K562 (cell line): Measurements from ENCODE around the gene METRN. TPM values are rescaled to one million over a fixed set of nuclear protein-coding genes. Genes with fewer than 3 reads are reported as not detected.

Experiments
- ATAC-seq: fragments of 200-7000 bp; cut with Tn5 transposase; 3 replicates; pipeline ENCODE4 v1.9.1; 2020; ENCODE audit warnings: moderate library complexity
- BruUV-seq: library from RNA; stranded (reverse); fragments of 400-500 nt; replicated peaks from 2 replicates; lab custom pipeline; 2021; lab: Mats Ljungman, UMichigan
- CTCF ChIA-PET: fragments of 300-600 bp; formaldehyde crosslinking; extraction: SDS; loops from one replicate; lab custom pipeline; 2021; ENCODE audit warnings: low intra/inter-chr PET ratio; lab: Yijun Ruan, JAX
- POLR2A ChIA-PET: fragments of 300-600, 350-650 bp; sonication (Branson Sonifier 250); formaldehyde crosslinking; extraction: SDS; loops from one replicate; lab custom pipeline; 2021; ENCODE audit warnings: antibody characterized with exemption, inconsistent platforms; lab: Yijun Ruan, JAX
- DNase-seq, 4 experiments: peaks; one replicate each; pipeline versions ENCODE4 v3.0.0 to v3.0.0-alpha.2; 2011 to 2018; ENCODE audit warnings: low spot score in 3 of 4, mixed read lengths in 3 of 4; ENCODE audit errors: extremely low read depth in 1 of 4
- FAIRE-seq: peaks from 2 replicates; lab custom pipeline; 2011; peaks lifted over from hg19 to GRCh38; lab: Jason Lieb, UNC
- H2AFZ ChIP-seq: 2 replicates; pipeline ENCODE4 v1.6.0; 2011; ENCODE audit warnings: low read depth, low read length, control low read depth, inconsistent platforms
- H3K27ac ChIP-seq: fragments of 200-600 bp; 3 replicates; pipeline ENCODE4 v1.8.0; 2011; ENCODE audit warnings: low read depth, mild to moderate bottlenecking, control low read depth, inconsistent platforms, low read length, moderate library complexity, mixed read lengths; ENCODE audit errors: extremely low read depth
- H3K27me3 ChIP-seq, 2 experiments: fragments of 300-600 bp in 1 of 2; 2 replicates in 1 of 2; 3 replicates in 1 of 2; pipeline versions ENCODE4 v1.6.0 to v1.8.0; 2011; ENCODE audit warnings: inconsistent platforms in 2 of 2, low read length in 2 of 2, mild to moderate bottlenecking in 1 of 2, mixed read lengths in 1 of 2, moderate library complexity in 1 of 2; ENCODE audit not compliant: control insufficient read depth in 2 of 2, insufficient read depth in 2 of 2
- H3K36me3 ChIP-seq: fragments of 300-600 bp; 3 replicates; pipeline ENCODE4 v1.8.0; 2011; ENCODE audit warnings: mild to moderate bottlenecking, low read length, inconsistent platforms; ENCODE audit not compliant: control insufficient read depth, insufficient read depth
- H3K4me1 ChIP-seq, 2 experiments: fragments of 200-600 bp in 1 of 2; replicated peaks in 1 of 2; 2 replicates in 1 of 2; 3 replicates in 1 of 2; pipeline versions ENCODE4 v1.5.1 to v1.8.0; 2011; ENCODE audit warnings: inconsistent platforms in 2 of 2, low read length in 2 of 2, mild to moderate bottlenecking in 1 of 2, mixed read lengths in 1 of 2, moderate library complexity in 1 of 2; ENCODE audit not compliant: control insufficient read depth in 2 of 2, insufficient read depth in 2 of 2
- H3K4me2 ChIP-seq: 2 replicates; pipeline ENCODE4 v1.6.1; 2011; ENCODE audit warnings: low read length, control low read depth, inconsistent platforms, mixed read lengths; ENCODE audit not compliant: insufficient read depth
- H3K4me3 ChIP-seq: fragments of 200-600 bp; sonication (generic), shearing (Covaris generic); 2 replicates; pipeline ENCODE4 v1.5.1; 2016; ENCODE audit warnings: control low read depth, inconsistent platforms
- H3K79me2 ChIP-seq: fragments of 200-600 bp; 3 replicates; pipeline ENCODE4 v1.8.0; 2011; ENCODE audit warnings: low read length, inconsistent platforms; ENCODE audit not compliant: control insufficient read depth, insufficient read depth
- H3K9ac ChIP-seq, 2 experiments: 2 replicates each; pipeline versions ENCODE4 v1.6.0 to v1.6.1; 2011; ENCODE audit warnings: low read depth in 2 of 2, low read length in 2 of 2, control low read depth in 1 of 2, inconsistent platforms in 1 of 2, mild to moderate bottlenecking in 1 of 2, mixed read lengths in 1 of 2; ENCODE audit not compliant: insufficient read depth in 1 of 2
- H3K9me1 ChIP-seq: one replicate; pipeline ENCODE4 v1.6.0; 2011; ENCODE audit warnings: inconsistent platforms, mild to moderate bottlenecking, low read length, moderate library complexity; ENCODE audit not compliant: control insufficient read depth, insufficient read depth
- H3K9me3 ChIP-seq: replicated peaks from 2 replicates; pipeline ENCODE4 v1.5.1; 2011; ENCODE audit warnings: low read depth, low read length, inconsistent platforms; ENCODE audit not compliant: control insufficient read depth, insufficient read depth
- H4K20me1 ChIP-seq: replicated peaks from 2 replicates; pipeline ENCODE4 v1.6.1; 2011; ENCODE audit warnings: low read length, inconsistent platforms, mixed read lengths; ENCODE audit not compliant: control insufficient read depth, insufficient read depth
- C11orf30 ChIP-seq: fragments of 450-650 bp; IDR thresholded peaks from 2 replicates; pipeline ENCODE4 v1.6.1; 2016; ENCODE audit warnings: low read depth, mild to moderate bottlenecking
- CLOCK ChIP-seq: fragments of 250-450 bp; sonication (Bioruptor Pico); IDR thresholded peaks from 2 replicates; pipeline ENCODE4 v1.4.0; 2020; ENCODE audit warnings: mild to moderate bottlenecking, moderate library complexity, borderline replicate concordance
- E2F3 ChIP-seq: fragments of 250-450 bp; sonication (Bioruptor Pico); IDR thresholded peaks from 2 replicates; pipeline ENCODE4 v1.4.0; 2020; ENCODE audit warnings: mild to moderate bottlenecking
- MAZ ChIP-seq, 2 experiments: fragments of 450-650 bp in 1 of 2; sonication (generic) in 1 of 2; formaldehyde crosslinking; IDR thresholded peaks in 1 of 2; conservative IDR thresholded peaks in 1 of 2; 2 replicates each; pipeline versions ENCODE4 v1.4.0 to v1.5.0; 2020; ENCODE audit warnings: mild to moderate bottlenecking in 1 of 2, missing genetic modification reagents in 1 of 2
- MBD2 ChIP-seq: sonication (generic); IDR thresholded peaks from 2 replicates; pipeline ENCODE4 v1.6.1; 2016; ENCODE audit warnings: low read depth, borderline replicate concordance
- MLLT1 ChIP-seq, 2 experiments: fragments of 450-650 bp; IDR thresholded peaks; 2 replicates each; pipeline ENCODE4 v1.6.1; 2016
- SETDB1 ChIP-seq: IDR thresholded peaks from one replicate; pipeline ENCODE4 v1.6.1; 2012; ENCODE audit warnings: low read length, control low read depth, inconsistent platforms
- SMAD4 ChIP-seq: fragments of 250-450 bp; sonication (Bioruptor Pico); conservative IDR thresholded peaks from 2 replicates; pipeline ENCODE4 v1.8.0; 2021; ENCODE audit warnings: inconsistent platforms, mild to moderate bottlenecking, moderate library complexity
- YBX1 ChIP-seq: fragments of 450-650 bp; IDR thresholded peaks from 2 replicates; pipeline ENCODE4 v1.7.1; 2016; ENCODE audit warnings: mild to moderate bottlenecking
- WGBS: fragments of 100-300 bp; shearing (Covaris generic); methylation state at CpG from one replicate; pipeline ENCODE4 v1.1.6; 2016; ENCODE audit warnings: low coverage, mixed read lengths; ENCODE audit not compliant: insufficient coverage; ENCODE audit errors: missing lambda C conversion rate; 5-methylcytosine and 5-hydroxymethylcytosine counted together
- in situ Hi-C: fragments of 300-500 bp; cut with MboI; formaldehyde crosslinking; loops from 4 replicates; pipeline ENCODE4 v1.15.0; 2018; ENCODE audit warnings: inconsistent platforms, mixed read lengths
- intact Hi-C: fragments of 100-400 bp; cut with micrococcal nuclease; formaldehyde crosslinking; loops from 2 replicates; pipeline ENCODE4 v1.14.2; 2022
- polyA plus RNA-seq, 8 experiments: library from polyadenylated mRNA; depleted of rRNA in 4 of 8; stranded (reverse) in 5 of 8; unstranded in 3 of 8; fragments of >200 nt; fragmentation: Nextera tagmentation in 2 of 8; fragmentation: Illumina TruSeq in 1 of 8; extraction: Ambion mirVana in 2 of 8; extraction: Trizol in 1 of 8; gene quantifications; 2 replicates each; pipeline versions ENCODE4 v1.2.1 to v1.2.3, GENCODE V29; 2011 to 2014; ENCODE audit warnings: inconsistent platforms in 1 of 8, missing spikeins in 1 of 8
- total RNA-seq, 7 experiments: library from RNA; depleted of rRNA in 6 of 7; stranded (reverse); fragments of >200 nt in 6 of 7; fragmentation: Illumina TruSeq in 2 of 7; extraction: Trizol in 2 of 7; gene quantifications; 2 replicates each; pipeline versions ENCODE4 v1.2.1 to v1.2.3, GENCODE V29; 2011 to 2021; ENCODE audit warnings: low replicate concordance in 1 of 7
- TF ChIP-seq, protein P1 (sequence below): fragments of 250-450 bp; sonication (Bioruptor Pico); IDR thresholded peaks from 2 replicates; pipeline ENCODE4 v1.5.0; 2021

Gene METRN
- total and polyA plus RNA-seq, 9 of the 15 experiments (the other 6 are each of a cell fraction or from before 2014, with no cell fraction given) = 0.20 to 89.8 (median 15.4) TPM

- Histone ChIP-seq H4K20me1 (no peaks in the 10 kb centered on the region), H3K9me3 (no peaks in the 10 kb centered on the region), H3K27me3 (no peaks in the 10 kb centered on the region), H3K4me1 (peaks cover 0 to 31% of the 10 kb centered on the region in 2 experiments; a peak in 3 of 5 replicates), H3K9ac (no peak overlapping the region), H3K79me2 (no peaks in the 10 kb centered on the region), H3K4me2 (no peak overlapping the region), H3K27ac (no peak overlapping the region), H3K4me3 (no peak overlapping the region), H2AFZ (no peak overlapping the region), H3K36me3 (no peaks in the 10 kb centered on the region), H3K9me1 (no peaks in the 10 kb centered on the region)
- no peak for TF ChIP-seq C11orf30
- TF ChIP-seq YBX1 = no peak
- TF ChIP-seq SMAD4 (CRISPR knock-in tag) = no peak
- in situ Hi-C loops (no loop called here), intact Hi-C loops (no loop called here)
- POLR2A ChIA-PET = interaction anchor here (0.6 to 1.2 kb wide), 4 partner anchors 11 to 343 kb away, joined by 3 read pairs; no protein-coding TSS in a partner anchor
- 67% methylated on average over 6 of the region's 6 CpGs for WGBS
- CTCF ChIA-PET = interaction anchor here (0.7 kb wide), 1 partner anchor 35 kb away, joined by 6 read pairs; no protein-coding TSS in a partner anchor
- ATAC-seq = no peak
- no peak for FAIRE-seq
- BruUV-seq = no TSS peak
- no peak for DNase-seq
Observed at GRCh38 chr16:749010-749409, 34.1 kb downstream of the METRN start.

DNA sequence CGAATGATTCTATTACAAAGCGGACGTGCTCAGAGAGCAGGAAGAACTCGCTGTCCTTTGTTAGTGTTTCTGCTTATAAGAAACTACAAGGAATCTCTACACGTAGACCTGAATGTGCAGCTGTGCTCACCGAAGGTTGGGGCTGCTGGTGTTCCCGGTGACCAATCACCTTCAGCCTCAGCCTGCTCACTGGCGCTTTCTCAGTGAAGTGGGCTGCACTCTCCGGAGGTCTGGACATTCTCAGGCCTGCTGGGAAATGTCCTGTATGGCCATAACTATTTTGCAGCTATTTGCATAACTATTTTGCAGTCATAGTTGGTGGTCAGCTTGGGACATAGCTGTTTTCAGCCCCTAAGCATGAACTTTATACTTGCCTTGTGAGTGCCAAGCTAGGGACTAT lies 35.6 kb downstream of the METRN start:
- FAIRE-seq (no peak), ATAC-seq (0 out of 3 replicates have a peak, but pooled peaks have one; percentile 19), DNase-seq (no peak)
- Histone ChIP-seq H3K9ac (no peak overlapping the region), H2AFZ (0 out of 2 replicates have a peak overlapping the region, but pooled peaks have one; percentile 44), H3K27me3 (no peaks in the 10 kb centered on the region), H3K79me2 (no peaks in the 10 kb centered on the region), H3K36me3 (no peaks in the 10 kb centered on the region), H3K27ac (no peak overlapping the region), H3K9me3 (no peaks in the 10 kb centered on the region), H3K4me1 (peaks cover 6 to 29% of the 10 kb centered on the region in 2 experiments; a peak in 4 of 5 replicates), H4K20me1 (no peaks in the 10 kb centered on the region), H3K9me1 (no peaks in the 10 kb centered on the region), H3K4me3 (no peak overlapping the region), H3K4me2 (no peak overlapping the region)
- CTCF ChIA-PET = no interaction called here
- intact Hi-C loops (no loop called here), in situ Hi-C loops (no loop called here)
- no TSS peak for BruUV-seq
- POLR2A ChIA-PET = interaction anchor here (0.6 to 1.1 kb wide), 2 partner anchors 9 to 10 kb away, joined by 3 to 4 read pairs; partner anchors contain the start of genes CIAO3 and MSLN
- WGBS = 41% methylated on average over 9 of the region's 9 CpGs
- no peak for TF ChIP-seq E2F3 (CRISPR knock-in tag)
- no peak for TF ChIP-seq CLOCK (CRISPR knock-in tag)
- no peak for TF ChIP-seq SETDB1
- no peak for TF ChIP-seq MBD2
- TF ChIP-seq, protein P1, sequence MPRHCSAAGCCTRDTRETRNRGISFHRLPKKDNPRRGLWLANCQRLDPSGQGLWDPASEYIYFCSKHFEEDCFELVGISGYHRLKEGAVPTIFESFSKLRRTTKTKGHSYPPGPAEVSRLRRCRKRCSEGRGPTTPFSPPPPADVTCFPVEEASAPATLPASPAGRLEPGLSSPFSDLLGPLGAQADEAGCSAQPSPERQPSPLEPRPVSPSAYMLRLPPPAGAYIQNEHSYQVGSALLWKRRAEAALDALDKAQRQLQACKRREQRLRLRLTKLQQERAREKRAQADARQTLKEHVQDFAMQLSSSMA = no peak
- TF ChIP-seq MLLT1 (IDR thresholded peaks at IDR 0.05) = no peak
- TF ChIP-seq MAZ (CRISPR knock-in tag; conservative IDR thresholded peaks at IDR 0.05 in 1 of 2, IDR thresholded peaks at IDR 0.05 in 1 of 2) = no peak
